UCSD-AML1 (cell line): ENCODE results near the gene CUL7.
"Not testable (repeated sequence)": the region's sequence is repeated elsewhere in the genome, so short reads cannot be mapped to it uniquely, and the experiment has no call there.

Source experiments
- DNase-seq: peaks from one replicate; lab custom pipeline; 2025; ENCODE audit not compliant: unreplicated experiment; lab: John Stamatoyannopoulos, UW

Gene CUL7

GRCh38 chr6:43016176-43016942 is 37.3 kb downstream of the CUL7 start:
- DNase-seq, result no peak

GRCh38 chr6:43014434-43014909 is 39.2 kb downstream of the CUL7 start:
- DNase-seq, result no peak

- peak; percentile 99 for DNase-seq
Measured at GRCh38 chr6:43013843-43014433, 39.7 kb downstream of the CUL7 start, which contains the start of the genes KLHDC3 and MEA1. Gene KLHDC3 (plus strand): TSS chr6:43014249. CDS start chr6:43017193, 2,944 bp downstream. Gene MEA1 (minus strand): TSS chr6:43013946. CDS start chr6:43013813, 133 bp downstream.

GRCh38 chr6:43013097-43013842 is 40.4 kb downstream of the CUL7 start:
- DNase-seq, result no peak

GRCh38 chr6:43012364-43012763 is 41.3 kb downstream of the CUL7 start:
- DNase-seq, result no peak

GRCh38 chr6:43011207-43011606 is 42.4 kb downstream of the CUL7 start:
- DNase-seq, result no peak

GRCh38 chr6:43009124-43009523 is 44.5 kb downstream of the CUL7 start:
- peak; percentile 46 for DNase-seq

- DNase-seq, result no peak
Measured at GRCh38 chr6:43007126-43007525, 46.5 kb downstream of the CUL7 start.

- DNase-seq, result no peak
Measured at GRCh38 chr6:43006251-43006650, 47.4 kb downstream of the CUL7 start.

GRCh38 chr6:43005844-43006243 is 47.8 kb downstream of the CUL7 start:
- DNase-seq, result no peak

- DNase-seq, result no peak
Measured at GRCh38 chr6:43001843-43002242, 51.8 kb downstream of the CUL7 start.

- not testable (repeated sequence) for DNase-seq
Measured at GRCh38 chr6:42998205-42998604, 55.4 kb downstream of the CUL7 start.

- no peak for DNase-seq
Measured at GRCh38 chr6:42996513-42996912, 57.1 kb downstream of the CUL7 start.

- no peak for DNase-seq
Measured at GRCh38 chr6:42993445-42993844, 60.2 kb downstream of the CUL7 start.

GRCh38 chr6:42989923-42990322 is 63.7 kb downstream of the CUL7 start:
- no peak for DNase-seq

- DNase-seq, result no peak
Measured at GRCh38 chr6:42988486-42989020, 65.1 kb downstream of the CUL7 start.
